ENCODE measurements around the gene TLX2.

TLX2 gene

DNA sequence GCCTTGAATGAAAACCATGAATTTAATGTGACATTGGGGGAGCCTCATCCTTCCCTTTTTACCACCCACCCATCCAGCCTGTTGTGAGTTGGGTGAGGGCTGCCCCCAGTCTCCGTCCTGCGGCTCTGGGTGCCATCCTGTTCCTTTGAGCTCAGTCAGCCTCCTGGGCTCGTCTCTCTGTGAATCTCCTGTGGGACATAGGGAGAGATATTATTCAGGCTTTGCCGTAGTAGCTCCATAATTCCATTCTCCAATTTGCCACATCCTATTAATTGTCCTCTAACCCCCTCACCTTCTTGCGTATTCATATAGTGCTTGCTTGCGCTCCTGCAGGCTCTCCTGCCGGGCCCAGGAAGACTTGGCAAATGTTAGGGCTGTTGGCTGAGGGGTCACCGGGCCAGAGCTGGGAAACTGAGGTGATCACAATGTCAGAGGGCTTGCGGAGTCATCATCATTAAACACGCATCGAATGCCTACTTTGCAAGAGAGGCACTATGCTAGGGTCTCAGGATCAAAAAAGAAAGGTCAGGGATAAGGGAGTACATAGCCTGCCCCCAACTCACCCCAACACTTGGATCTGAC is 12.5 kb downstream of the TLX2 start:
- Histone ChIP-seq H3K36me3 (ENCODE audit: insufficient read depth, low read length) (peaks cover 42% of the 10 kb centered on the region), H4K20me1 (ENCODE audit: insufficient read depth, low read length) (no peaks in the 10 kb centered on the region), H3K9me3 (ENCODE audit: low read length) (no peaks in the 10 kb centered on the region), H3F3A (ENCODE audit: insufficient read depth, low read length) (no peaks in the 10 kb centered on the region), H3K27me3 (ENCODE audit: insufficient read depth, low read length) (no peaks in the 10 kb centered on the region), H3K9me2 (ENCODE audit: low read depth, low read length) (no peaks in the 10 kb centered on the region), H3K4me1 (ENCODE audit: insufficient read depth, low read length, severe bottlenecking) (peaks cover 26% of the 10 kb centered on the region), H3K27ac (ENCODE audit: low read depth, low read length, poor library complexity, severe bottlenecking) (no peak overlapping the region), H3K4me3 (ENCODE audit: low read depth, low read length, poor library complexity, severe bottlenecking) (no peak overlapping the region), H3K4me2 (ENCODE audit: low read length) (no peak overlapping the region), H3K79me2 (ENCODE audit: insufficient read depth, low read length) (peaks cover 10% of the 10 kb centered on the region), H2AFZ (ENCODE audit: low read length) (no peak overlapping the region), H3K9ac (ENCODE audit: low read length) (no peak overlapping the region)
- TF ChIP-seq, protein P1, sequence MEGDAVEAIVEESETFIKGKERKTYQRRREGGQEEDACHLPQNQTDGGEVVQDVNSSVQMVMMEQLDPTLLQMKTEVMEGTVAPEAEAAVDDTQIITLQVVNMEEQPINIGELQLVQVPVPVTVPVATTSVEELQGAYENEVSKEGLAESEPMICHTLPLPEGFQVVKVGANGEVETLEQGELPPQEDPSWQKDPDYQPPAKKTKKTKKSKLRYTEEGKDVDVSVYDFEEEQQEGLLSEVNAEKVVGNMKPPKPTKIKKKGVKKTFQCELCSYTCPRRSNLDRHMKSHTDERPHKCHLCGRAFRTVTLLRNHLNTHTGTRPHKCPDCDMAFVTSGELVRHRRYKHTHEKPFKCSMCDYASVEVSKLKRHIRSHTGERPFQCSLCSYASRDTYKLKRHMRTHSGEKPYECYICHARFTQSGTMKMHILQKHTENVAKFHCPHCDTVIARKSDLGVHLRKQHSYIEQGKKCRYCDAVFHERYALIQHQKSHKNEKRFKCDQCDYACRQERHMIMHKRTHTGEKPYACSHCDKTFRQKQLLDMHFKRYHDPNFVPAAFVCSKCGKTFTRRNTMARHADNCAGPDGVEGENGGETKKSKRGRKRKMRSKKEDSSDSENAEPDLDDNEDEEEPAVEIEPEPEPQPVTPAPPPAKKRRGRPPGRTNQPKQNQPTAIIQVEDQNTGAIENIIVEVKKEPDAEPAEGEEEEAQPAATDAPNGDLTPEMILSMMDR (IDR thresholded peaks at IDR 0.05; ENCODE audit: low read length): no peak
- no peak for TF ChIP-seq EZH2 (IDR thresholded peaks at IDR 0.05; ENCODE audit: borderline replicate concordance, low read length)

DNA sequence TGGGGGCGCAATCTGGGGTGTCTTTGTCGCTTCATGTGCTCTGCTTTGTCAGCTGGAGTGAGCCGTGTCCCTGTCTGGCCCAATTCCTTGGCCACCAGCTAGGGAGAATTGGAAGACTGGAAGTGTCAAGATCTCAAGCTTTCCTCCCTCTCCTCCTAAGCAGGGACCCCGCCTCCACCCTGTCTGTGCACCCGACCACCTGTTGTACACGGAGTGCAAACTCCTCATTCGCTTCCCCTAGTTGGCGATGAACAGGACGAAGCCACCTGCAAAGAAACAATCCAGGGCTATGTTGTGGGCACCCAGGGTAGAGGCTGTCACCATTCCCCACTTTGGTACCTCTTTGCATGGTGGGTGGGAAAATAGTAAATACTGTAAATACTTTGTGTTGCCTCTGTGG is 13.5 kb downstream of the TLX2 start:
- H3K4me1 ChIP-seq (ENCODE audit: insufficient read depth, low read length, severe bottlenecking): peaks cover 29% of the 10 kb centered on the region
- H3K36me3 ChIP-seq (ENCODE audit: insufficient read depth, low read length): peaks cover 50% of the 10 kb centered on the region
- H3K9ac ChIP-seq (ENCODE audit: low read length): no peak overlapping the region
- no peaks in the 10 kb centered on the region for H3K27me3 ChIP-seq (ENCODE audit: insufficient read depth, low read length)
- no peaks in the 10 kb centered on the region for H3F3A ChIP-seq (ENCODE audit: insufficient read depth, low read length)
- peaks cover 10% of the 10 kb centered on the region for H3K79me2 ChIP-seq (ENCODE audit: insufficient read depth, low read length)
- H3K9me2 ChIP-seq (ENCODE audit: low read depth, low read length): no peaks in the 10 kb centered on the region
- no peaks in the 10 kb centered on the region for H3K9me3 ChIP-seq (ENCODE audit: low read length)
- H2AFZ ChIP-seq (ENCODE audit: low read length): no peak overlapping the region
- H3K27ac ChIP-seq (ENCODE audit: low read depth, low read length, poor library complexity, severe bottlenecking): no peak overlapping the region
- H4K20me1 ChIP-seq (ENCODE audit: insufficient read depth, low read length): no peaks in the 10 kb centered on the region
- peak overlapping the region; percentile 93; the same call in 1 of the 2 replicates for H3K4me2 ChIP-seq (ENCODE audit: low read length)
- peak overlapping the region; percentile 91 for H3K4me3 ChIP-seq (ENCODE audit: low read depth, low read length, poor library complexity, severe bottlenecking)
- TF ChIP-seq EZH2 (IDR thresholded peaks at IDR 0.05; ENCODE audit: borderline replicate concordance, low read length): no peak
- TF ChIP-seq, protein P1 (IDR thresholded peaks at IDR 0.05; ENCODE audit: low read length): no peak

DNA sequence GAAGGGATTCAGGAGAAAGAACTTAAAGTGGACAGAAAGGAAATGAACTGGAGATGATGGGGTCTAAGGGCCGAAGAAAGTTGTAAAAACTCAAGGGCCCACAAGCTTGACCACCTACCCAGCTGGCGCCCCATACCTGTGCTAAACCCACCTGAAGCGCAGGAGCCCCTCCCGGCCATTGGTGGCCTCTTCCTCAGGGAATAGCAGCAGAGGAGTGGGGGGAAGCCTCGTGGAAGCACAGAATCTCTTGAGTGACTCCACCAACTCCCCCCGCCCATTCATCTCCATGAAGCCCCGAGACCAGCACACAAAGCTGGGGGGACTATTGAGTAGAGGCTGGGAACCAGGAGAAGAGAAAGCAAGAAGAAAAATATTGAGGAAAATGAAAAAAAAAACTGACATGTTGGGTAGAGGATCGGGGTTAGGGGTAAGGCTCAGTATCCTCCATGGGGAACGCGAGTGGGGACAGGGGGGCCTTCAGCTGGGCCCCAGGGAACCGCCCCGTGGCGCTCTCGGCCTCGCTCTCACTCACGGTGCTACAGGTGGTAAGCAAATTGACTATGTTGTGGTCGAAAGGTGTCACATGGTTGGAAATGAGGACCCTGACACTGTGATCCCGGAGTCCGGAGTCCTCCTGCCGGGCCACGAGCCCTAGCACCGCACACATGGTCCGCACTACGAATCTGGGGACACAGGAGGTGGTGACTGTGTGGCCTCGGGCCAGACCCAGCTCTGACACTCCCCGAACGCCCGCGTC is 14.5 kb downstream of the TLX2 start:
- Histone ChIP-seq H3F3A (ENCODE audit: insufficient read depth, low read length) (no peaks in the 10 kb centered on the region), H3K27me3 (ENCODE audit: insufficient read depth, low read length) (no peaks in the 10 kb centered on the region), H2AFZ (ENCODE audit: low read length) (no peak overlapping the region), H3K79me2 (ENCODE audit: insufficient read depth, low read length) (peaks cover 10% of the 10 kb centered on the region), H3K9ac (ENCODE audit: low read length) (peak overlapping the region; percentile 99), H3K4me1 (ENCODE audit: insufficient read depth, low read length, severe bottlenecking) (peaks cover 29% of the 10 kb centered on the region), H3K9me2 (ENCODE audit: low read depth, low read length) (no peaks in the 10 kb centered on the region), H3K27ac (ENCODE audit: low read depth, low read length, poor library complexity, severe bottlenecking) (peak overlapping the region; percentile 78), H3K4me2 (ENCODE audit: low read length) (peak overlapping the region; percentile 93), H3K9me3 (ENCODE audit: low read length) (no peaks in the 10 kb centered on the region), H3K36me3 (ENCODE audit: insufficient read depth, low read length) (peaks cover 59% of the 10 kb centered on the region), H4K20me1 (ENCODE audit: insufficient read depth, low read length) (no peaks in the 10 kb centered on the region), H3K4me3 (ENCODE audit: low read depth, low read length, poor library complexity, severe bottlenecking) (peak overlapping the region; percentile 91)
- TF ChIP-seq EZH2 (IDR thresholded peaks at IDR 0.05; ENCODE audit: borderline replicate concordance, low read length): no peak
- TF ChIP-seq, protein P1 (IDR thresholded peaks at IDR 0.05; ENCODE audit: low read length): 0 out of 2 replicates have a peak, but pooled peaks have one; percentile 18
